ENCODE results near the gene NHP2.

Gene NHP2

GRCh38 chr5:178186427-178186826 lies 32.7 kb upstream of the NHP2 start:
- Histone ChIP-seq H2AFZ (ENCODE audit: low read depth, low read length) (no peak overlapping the region), H3K9me3 (ENCODE audit: insufficient read depth, low read length, severe bottlenecking) (no peaks in the 10 kb centered on the region)

GRCh38 chr5:178182158-178182876 lies 28.6 kb upstream of the NHP2 start:
- Histone ChIP-seq H2AFZ (ENCODE audit: low read depth, low read length) (no peak overlapping the region), H3K4me2 (ENCODE audit: insufficient read depth, low read length) (no peak overlapping the region)

More at GRCh38 chr5:178186427-178186826, 32.7 kb upstream of the NHP2 start:
- no peak overlapping the region for H3K27ac ChIP-seq (ENCODE audit: low read length)
- DNase-seq (no peak), ATAC-seq (ENCODE audit: insufficient read depth, low read depth) (no peak)
- H3K27me3 ChIP-seq (ENCODE audit: insufficient read depth, low read length, poor library complexity) = no peaks in the 10 kb centered on the region
- no peak overlapping the region for H3K4me2 ChIP-seq (ENCODE audit: insufficient read depth, low read length)
- no peaks in the 10 kb centered on the region for H4K20me1 ChIP-seq (ENCODE audit: insufficient read depth, low read length)
- H3K36me3 ChIP-seq (ENCODE audit: insufficient read depth, low read length) = no peaks in the 10 kb centered on the region
- no peak overlapping the region for H3K9ac ChIP-seq (ENCODE audit: low read depth, low read length)
- no peak overlapping the region for H3K4me3 ChIP-seq (ENCODE audit: low read depth in 1 of 2, low read length in 2 of 2)
- no peaks in the 10 kb centered on the region for H3K79me2 ChIP-seq (ENCODE audit: insufficient read depth, low read length)
- TF ChIP-seq, protein P1, sequence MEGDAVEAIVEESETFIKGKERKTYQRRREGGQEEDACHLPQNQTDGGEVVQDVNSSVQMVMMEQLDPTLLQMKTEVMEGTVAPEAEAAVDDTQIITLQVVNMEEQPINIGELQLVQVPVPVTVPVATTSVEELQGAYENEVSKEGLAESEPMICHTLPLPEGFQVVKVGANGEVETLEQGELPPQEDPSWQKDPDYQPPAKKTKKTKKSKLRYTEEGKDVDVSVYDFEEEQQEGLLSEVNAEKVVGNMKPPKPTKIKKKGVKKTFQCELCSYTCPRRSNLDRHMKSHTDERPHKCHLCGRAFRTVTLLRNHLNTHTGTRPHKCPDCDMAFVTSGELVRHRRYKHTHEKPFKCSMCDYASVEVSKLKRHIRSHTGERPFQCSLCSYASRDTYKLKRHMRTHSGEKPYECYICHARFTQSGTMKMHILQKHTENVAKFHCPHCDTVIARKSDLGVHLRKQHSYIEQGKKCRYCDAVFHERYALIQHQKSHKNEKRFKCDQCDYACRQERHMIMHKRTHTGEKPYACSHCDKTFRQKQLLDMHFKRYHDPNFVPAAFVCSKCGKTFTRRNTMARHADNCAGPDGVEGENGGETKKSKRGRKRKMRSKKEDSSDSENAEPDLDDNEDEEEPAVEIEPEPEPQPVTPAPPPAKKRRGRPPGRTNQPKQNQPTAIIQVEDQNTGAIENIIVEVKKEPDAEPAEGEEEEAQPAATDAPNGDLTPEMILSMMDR (IDR thresholded peaks at IDR 0.05; ENCODE audit: borderline replicate concordance, extremely low read depth, low read length, poor library complexity, severe bottlenecking) = no peak
- no peak for TF ChIP-seq EZH2 (IDR thresholded peaks at IDR 0.05; ENCODE audit: borderline replicate concordance, low read depth, low read length, severe bottlenecking)
- no peaks in the 10 kb centered on the region for H3K4me1 ChIP-seq (ENCODE audit: insufficient read depth, low read length)

DNA sequence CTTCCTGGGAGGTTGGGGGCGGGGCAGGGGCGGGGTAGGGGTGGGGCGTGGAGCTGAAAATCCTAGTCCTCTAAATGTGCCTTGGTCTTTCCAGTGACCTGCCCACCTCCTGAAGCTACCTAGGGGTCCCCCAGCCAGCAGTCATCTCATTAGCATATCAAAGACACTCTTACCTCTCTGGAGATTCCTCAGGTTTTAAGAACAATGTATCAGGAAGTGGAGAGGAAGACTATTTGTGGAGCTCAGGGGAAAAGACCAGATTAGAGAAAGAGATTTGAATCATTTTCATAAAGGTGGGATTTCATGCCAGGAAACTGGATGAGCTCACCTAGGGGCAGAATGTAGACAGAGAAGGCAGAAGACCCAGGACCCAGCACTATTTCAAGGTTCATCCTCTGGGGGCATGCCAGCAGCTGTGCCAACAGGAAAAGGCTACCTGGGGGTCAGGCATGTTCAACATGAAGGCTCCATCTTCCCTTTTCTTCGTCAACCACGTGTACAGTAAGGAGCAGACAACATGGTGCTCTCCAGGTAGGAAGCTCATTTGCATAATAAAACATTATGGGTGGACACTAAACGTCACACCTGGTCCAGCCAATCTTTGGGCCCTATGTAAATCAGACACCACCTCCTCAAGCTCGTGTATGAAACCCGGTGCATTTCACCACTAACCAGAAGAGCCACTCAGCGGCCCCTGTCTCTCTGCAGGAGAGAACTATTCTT lies 26.6 kb upstream of the NHP2 start:
- Histone ChIP-seq H4K20me1 (ENCODE audit: insufficient read depth, low read length) (no peaks in the 10 kb centered on the region), H2AFZ (ENCODE audit: low read depth, low read length) (no peak overlapping the region), H3K9me3 (ENCODE audit: insufficient read depth, low read length, severe bottlenecking) (no peaks in the 10 kb centered on the region), H3K4me2 (ENCODE audit: insufficient read depth, low read length) (no peak overlapping the region), H3K79me2 (ENCODE audit: insufficient read depth, low read length) (no peaks in the 10 kb centered on the region), H3K4me3 (ENCODE audit: low read depth in 1 of 2, low read length in 2 of 2) (no peak overlapping the region), H3K27me3 (ENCODE audit: insufficient read depth, low read length, poor library complexity) (no peaks in the 10 kb centered on the region), H3K4me1 (ENCODE audit: insufficient read depth, low read length) (no peaks in the 10 kb centered on the region), H3K27ac (ENCODE audit: low read length) (no peak overlapping the region), H3K36me3 (ENCODE audit: insufficient read depth, low read length) (no peaks in the 10 kb centered on the region), H3K9ac (ENCODE audit: low read depth, low read length) (no peak overlapping the region)
- DNase-seq = no peak
- TF ChIP-seq, protein P1 (IDR thresholded peaks at IDR 0.05; ENCODE audit: borderline replicate concordance, extremely low read depth, low read length, poor library complexity, severe bottlenecking) = no peak
- no peak for TF ChIP-seq EZH2 (IDR thresholded peaks at IDR 0.05; ENCODE audit: borderline replicate concordance, low read depth, low read length, severe bottlenecking)
- ATAC-seq (ENCODE audit: insufficient read depth, low read depth) = no peak

More at GRCh38 chr5:178182158-178182876, 28.6 kb upstream of the NHP2 start:
- H3K4me1 ChIP-seq (ENCODE audit: insufficient read depth, low read length) = no peaks in the 10 kb centered on the region
- H3K9ac ChIP-seq (ENCODE audit: low read depth, low read length) = no peak overlapping the region
- no peak for TF ChIP-seq EZH2 (IDR thresholded peaks at IDR 0.05; ENCODE audit: borderline replicate concordance, low read depth, low read length, severe bottlenecking)
- TF ChIP-seq, protein P1 (IDR thresholded peaks at IDR 0.05; ENCODE audit: borderline replicate concordance, extremely low read depth, low read length, poor library complexity, severe bottlenecking) = no peak
- H3K27me3 ChIP-seq (ENCODE audit: insufficient read depth, low read length, poor library complexity) = no peaks in the 10 kb centered on the region
- ATAC-seq (ENCODE audit: insufficient read depth, low read depth) (no peak; the same call in 1 of the 3 replicates), DNase-seq (no peak)
- no peaks in the 10 kb centered on the region for H3K36me3 ChIP-seq (ENCODE audit: insufficient read depth, low read length)
- H3K27ac ChIP-seq (ENCODE audit: low read length) = no peak overlapping the region
- no peaks in the 10 kb centered on the region for H3K9me3 ChIP-seq (ENCODE audit: insufficient read depth, low read length, severe bottlenecking)
- no peaks in the 10 kb centered on the region for H4K20me1 ChIP-seq (ENCODE audit: insufficient read depth, low read length)
- H3K79me2 ChIP-seq (ENCODE audit: insufficient read depth, low read length) = no peaks in the 10 kb centered on the region
- H3K4me3 ChIP-seq (ENCODE audit: low read depth in 1 of 2, low read length in 2 of 2) = no peak overlapping the region

Data from DND-41 (cell line).